Activated CD4-positive, CD25-positive, alpha-beta regulatory T cell treated with anti-CD3 and anti-CD28 coated beads, Interleukin-2, amount 50 U/mL, for 16 hours (primary cell): ENCODE measurements around the gene SMYD1.

ENCODE experiments used
- DNase-seq: peaks from one replicate; pipeline ENCODE4 v3.0.0-alpha.2; 2020; ENCODE audit warnings: low read depth, low spot score

Gene SMYD1

DNA sequence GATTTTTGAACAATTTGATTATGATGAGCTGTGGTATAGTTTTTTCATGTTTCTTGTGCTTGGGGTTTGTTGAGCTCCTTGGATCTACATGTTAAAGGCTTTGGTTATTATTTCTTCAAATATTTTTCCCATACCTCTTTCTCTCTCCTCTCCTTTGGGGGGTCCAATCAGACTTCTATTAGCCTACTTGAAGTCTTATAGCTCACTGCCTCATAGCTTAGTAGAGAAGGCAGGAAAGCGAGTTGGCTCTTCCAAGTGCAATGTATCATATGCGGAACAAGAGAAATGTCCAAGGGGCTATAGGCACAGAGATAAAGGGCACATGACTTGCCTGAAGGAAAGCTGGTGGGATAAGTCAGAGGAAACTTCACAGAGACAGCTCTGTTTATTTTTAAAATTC, 74.3 kb downstream of the SMYD1 start:
- DNase-seq, result no peak

DNA sequence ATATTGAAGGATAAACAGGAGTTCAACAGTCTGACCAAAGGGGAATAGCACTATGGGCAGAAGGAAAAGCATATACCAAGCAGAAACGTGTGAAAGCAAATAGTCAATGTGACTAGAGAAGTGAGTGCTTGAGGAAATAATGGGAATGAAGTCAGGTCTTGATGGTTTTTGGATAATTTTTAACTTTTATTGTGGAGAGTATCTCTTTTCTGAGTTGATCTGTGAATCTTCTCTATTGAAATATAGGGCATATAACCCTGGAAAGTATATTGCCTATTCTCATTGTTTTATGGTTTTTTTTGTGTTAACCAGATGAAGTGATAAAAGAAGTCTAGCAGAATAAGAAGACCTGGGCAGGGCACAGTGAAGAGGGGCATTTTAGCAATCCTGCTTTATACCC, 76.6 kb downstream of the SMYD1 start:
- no peak for DNase-seq

DNA sequence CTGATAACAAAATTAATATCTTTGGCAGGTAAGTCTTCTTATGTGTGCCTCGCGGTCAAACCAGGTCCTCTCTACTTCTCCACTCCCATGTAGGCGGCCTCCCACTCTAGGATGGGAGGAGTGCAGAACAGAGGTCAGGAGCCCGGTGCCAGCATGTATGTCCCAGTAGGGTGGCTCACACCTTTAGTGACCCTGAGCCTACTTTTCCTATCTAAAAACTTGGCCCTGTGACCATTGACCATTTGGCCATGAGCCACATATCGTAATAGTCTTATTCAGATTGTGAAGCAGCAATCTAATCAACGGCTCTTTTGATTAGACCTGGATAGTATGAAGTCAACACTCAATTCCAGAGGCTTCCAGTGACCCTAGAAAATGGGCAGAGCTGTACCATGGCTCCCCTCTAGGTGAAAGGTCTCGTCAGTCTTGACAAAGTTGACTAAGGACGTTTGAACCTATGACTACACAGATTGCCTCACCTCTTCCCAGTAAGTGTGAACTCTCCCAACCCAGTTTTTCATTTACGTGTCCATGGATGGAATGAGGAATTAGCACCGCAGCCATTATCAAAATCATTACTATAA, 77.4 kb downstream of the SMYD1 start:
- no peak for DNase-seq

DNA sequence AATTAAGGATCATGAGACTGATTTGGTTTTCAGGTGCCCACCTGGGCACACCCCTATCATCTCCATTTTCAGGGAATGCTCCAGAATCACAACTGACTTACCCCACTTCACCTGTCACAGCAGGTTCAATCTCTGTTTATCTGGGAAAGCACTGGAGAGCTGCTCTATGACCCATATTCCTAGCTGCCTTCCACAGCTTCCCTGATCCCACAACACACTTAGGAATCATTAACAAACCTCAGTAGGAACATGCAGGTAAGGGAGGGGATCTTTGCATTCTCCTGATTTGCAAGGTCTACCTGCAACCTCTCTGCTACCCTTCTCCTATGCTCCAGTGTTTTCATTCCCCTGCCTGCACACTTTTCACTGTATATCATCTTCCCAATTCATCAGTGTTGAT, 79.0 kb downstream of the SMYD1 start:
- no peak for DNase-seq

DNA sequence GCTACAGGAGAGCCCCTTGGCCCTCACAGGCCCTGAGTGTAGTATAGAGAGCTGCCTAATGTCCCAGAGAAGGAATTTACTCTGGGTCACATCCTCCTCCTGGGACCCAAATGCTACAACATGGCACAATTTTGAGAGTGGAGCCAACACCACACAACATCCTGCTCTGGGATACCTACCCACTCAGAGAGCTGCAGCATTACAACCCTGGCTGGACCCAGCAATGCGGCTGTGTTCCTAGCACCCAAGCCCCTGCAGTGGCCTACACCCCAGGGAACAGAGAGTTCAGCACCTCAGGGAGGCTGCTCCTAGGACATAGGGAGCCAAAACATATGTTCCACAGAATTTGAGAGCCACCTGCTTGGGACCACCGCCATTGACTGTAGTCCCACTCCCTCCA, 79.5 kb downstream of the SMYD1 start:
- no peak for DNase-seq

DNA sequence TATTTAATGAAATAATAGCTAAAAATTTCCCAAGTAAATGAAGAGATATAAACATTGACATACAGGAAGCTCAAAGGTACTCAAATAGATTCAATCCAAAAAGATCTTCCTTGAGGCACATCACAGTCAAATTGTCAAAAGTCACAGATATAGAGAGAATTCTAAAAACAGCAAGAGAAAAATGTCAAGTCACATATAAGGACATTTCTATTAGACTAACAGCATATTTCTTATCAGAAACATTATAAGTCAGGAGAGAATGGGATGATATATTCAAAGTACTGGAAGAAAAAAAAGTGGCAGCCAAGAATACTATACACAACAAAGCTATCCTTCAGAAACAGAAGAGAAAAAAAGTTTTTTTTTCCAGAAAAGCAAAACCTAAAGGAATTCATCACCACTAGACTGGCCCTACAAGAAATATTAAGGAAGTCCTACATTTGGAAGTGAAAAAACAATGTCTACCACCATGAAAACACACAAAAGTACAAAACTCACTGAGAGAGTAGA, 81.4 kb downstream of the SMYD1 start:
- no peak for DNase-seq

DNA sequence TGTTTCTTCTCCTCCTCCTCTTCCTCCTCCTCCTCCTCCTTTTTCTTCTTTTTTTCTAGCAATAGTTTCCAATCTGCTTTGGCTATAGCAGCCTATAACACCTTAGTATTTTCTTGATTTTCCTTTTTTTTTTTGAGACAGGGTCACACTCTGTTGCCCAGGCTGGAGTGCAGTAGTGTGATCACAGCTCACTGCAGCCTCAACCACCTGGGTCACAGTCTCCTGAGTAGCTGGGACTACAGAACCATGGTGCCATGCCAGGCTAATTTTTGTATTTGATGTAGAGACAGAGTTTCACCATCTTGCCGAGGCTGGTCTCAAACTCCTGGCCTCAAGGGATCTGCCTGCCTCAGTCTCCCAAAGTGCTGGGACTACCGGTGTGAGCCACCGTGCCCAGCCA, 91.9 kb downstream of the SMYD1 start:
- DNase-seq, result no peak

DNA sequence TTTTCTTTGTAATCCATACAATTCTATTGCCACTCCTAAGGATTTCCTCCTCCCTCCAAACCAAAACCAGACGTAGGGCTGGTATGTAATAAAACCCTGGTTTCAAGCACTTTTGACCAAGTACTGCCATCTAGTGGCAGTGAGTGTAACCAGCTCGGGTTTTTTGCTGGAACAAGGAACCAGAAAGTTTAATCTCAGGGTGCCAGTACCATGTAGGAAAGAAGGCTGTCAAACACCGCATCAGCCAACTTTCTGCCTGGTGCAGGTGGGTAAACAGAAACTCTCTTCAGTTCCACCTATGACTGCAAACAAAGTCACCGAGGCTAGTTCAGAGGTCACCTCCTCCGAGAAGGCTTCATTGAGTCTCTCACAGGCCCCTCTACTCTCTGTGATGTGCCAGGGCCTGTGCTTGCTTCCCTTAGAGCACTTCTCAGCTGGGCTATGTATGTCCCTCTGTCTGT, 92.4 kb downstream of the SMYD1 start:
- DNase-seq, result peak; percentile 37

DNA sequence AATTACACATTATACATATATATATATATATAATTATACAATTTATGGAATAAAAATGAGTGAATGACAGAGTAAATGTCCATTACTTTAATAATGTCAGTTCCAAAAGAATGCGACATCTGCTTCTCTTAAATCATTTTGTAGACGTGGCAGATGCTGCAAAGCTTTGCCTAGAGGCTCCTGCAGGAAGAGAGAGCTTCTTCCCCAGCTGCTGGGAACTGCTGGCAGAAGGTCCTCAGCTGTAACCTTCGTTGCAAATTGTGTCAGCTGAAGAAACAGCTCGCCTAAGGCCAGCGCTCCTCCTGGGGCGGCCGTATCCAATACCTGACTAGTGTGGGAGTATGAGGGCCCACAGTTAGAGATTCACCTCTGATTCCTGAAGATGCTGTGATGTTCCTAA, 92.9 kb downstream of the SMYD1 start:
- DNase-seq, result no peak

DNA sequence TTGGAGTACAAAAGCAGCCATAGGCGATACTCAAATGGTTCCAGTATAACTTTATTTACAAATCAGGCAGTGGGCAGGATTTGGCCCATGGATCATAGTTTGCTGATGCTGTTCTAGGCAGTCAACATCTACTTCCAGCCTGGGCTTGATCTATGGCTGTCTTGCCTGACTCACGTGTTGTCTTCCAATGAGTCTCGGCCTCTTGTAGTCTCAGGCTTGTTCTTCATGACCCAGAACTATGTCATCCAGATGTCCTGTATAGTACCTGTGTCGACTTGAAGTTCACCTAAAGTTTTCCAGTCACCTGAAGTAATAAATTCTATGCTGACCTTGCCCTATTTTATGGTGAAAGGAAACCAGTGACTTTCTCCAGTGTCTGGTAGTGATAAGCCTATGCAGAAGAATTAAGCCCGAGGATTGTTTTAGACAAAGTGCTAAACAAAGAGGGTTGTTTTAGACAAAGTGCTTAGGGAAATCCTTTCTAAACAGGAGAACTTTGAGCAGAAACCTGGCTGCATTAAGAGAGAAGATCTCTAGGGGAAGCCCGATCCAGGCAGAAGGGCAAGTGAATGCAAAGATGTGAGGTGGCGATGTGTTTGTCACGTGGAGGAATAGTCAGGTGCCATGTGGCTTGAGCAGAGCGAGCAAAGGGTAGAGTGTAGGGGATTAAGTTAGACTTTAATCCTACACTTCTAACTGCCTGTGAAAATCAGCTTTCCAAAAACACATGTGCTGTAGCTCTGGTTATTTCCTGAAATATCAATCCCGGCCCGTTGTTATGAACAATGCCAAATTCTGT, 94.0 kb downstream of the SMYD1 start:
- DNase-seq, result no peak
